LNCAP (cell line): ENCODE measurements around the gene SOST.

Experiments
- TF ChIP-seq, protein P1 (sequence below): fragments of 450-650 bp; IDR thresholded peaks from 2 replicates; pipeline ENCODE4 v1.5.1; 2017; ENCODE audit warnings: mild to moderate bottlenecking

Gene SOST

GRCh38 chr17:43753493-43754129, 5.0 kb downstream of the SOST start:
- TF ChIP-seq, protein P1, sequence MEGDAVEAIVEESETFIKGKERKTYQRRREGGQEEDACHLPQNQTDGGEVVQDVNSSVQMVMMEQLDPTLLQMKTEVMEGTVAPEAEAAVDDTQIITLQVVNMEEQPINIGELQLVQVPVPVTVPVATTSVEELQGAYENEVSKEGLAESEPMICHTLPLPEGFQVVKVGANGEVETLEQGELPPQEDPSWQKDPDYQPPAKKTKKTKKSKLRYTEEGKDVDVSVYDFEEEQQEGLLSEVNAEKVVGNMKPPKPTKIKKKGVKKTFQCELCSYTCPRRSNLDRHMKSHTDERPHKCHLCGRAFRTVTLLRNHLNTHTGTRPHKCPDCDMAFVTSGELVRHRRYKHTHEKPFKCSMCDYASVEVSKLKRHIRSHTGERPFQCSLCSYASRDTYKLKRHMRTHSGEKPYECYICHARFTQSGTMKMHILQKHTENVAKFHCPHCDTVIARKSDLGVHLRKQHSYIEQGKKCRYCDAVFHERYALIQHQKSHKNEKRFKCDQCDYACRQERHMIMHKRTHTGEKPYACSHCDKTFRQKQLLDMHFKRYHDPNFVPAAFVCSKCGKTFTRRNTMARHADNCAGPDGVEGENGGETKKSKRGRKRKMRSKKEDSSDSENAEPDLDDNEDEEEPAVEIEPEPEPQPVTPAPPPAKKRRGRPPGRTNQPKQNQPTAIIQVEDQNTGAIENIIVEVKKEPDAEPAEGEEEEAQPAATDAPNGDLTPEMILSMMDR: no peak

GRCh38 chr17:43750153-43750552, 8.4 kb downstream of the SOST start:
- TF ChIP-seq, protein P1: no peak

- TF ChIP-seq, protein P1: no peak
Measured at GRCh38 chr17:43745541-43745940, 13.1 kb downstream of the SOST start.

- TF ChIP-seq, protein P1: no peak
Measured at GRCh38 chr17:43741636-43742035, 17.0 kb downstream of the SOST start.

GRCh38 chr17:43740541-43740940, 18.1 kb downstream of the SOST start:
- TF ChIP-seq, protein P1: no peak

DNA sequence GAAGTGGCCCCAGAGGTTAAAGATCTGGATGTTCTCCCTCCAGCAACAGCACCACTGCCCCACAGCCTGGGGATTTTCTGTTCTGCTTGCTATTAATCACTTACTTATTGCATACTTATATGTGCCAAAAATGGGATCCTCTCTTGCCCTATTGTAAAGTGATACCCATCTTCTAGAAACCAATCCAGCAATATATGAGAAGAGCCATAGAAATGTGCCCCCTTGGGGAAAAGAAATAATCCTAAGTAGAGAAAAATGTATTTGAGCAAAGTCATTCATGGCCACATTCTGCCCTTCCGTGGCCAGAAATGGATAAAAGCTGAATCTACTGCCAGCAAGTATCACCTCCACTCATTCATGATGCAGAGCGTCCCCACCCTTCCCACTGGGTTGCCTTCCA, 20.9 kb downstream of the SOST start:
- TF ChIP-seq, protein P1: no peak

- TF ChIP-seq, protein P1: no peak
Measured at GRCh38 chr17:43736389-43736788, 22.2 kb downstream of the SOST start.

DNA sequence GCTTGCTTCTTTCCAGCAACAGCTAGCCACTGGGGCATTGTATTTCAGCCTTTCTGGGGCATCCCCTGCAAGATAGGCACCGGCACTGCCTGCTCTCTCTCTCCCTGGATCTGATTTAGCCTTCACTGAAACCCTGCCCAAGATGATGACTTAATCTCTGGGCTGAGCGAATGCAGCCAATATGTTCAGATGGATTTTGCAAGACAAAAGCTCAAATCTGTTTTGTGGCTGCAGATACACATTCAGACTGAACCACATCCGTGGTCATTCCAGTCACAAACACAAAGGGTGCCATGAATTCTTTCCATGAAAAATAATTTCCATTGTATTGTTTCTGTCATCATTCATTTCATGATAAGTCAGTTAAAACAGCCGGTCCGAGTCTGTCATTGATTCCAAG, 24.2 kb downstream of the SOST start:
- TF ChIP-seq, protein P1: no peak
